OCI-LY7 (cell line): ENCODE measurements around the gene RELN.

Experiments used
- EZH2phosphoT487 ChIP-seq: fragments of 200-600 bp; sonication (generic); IDR thresholded peaks from 2 replicates; pipeline ENCODE4 v1.6.1; 2018; ENCODE audit warnings: low read depth, borderline replicate concordance, mild to moderate bottlenecking, mixed run types, antibody characterized with exemption, low read length, moderate library complexity, mixed read lengths
- TF ChIP-seq, protein P1 (sequence below): fragments of 200-600 bp; sonication (generic); conservative IDR thresholded peaks from 2 replicates; pipeline ENCODE4 v1.5.1; 2014; ENCODE audit warnings: mild to moderate bottlenecking, antibody characterized with exemption, low read length, moderate library complexity, mixed read lengths

DNA sequence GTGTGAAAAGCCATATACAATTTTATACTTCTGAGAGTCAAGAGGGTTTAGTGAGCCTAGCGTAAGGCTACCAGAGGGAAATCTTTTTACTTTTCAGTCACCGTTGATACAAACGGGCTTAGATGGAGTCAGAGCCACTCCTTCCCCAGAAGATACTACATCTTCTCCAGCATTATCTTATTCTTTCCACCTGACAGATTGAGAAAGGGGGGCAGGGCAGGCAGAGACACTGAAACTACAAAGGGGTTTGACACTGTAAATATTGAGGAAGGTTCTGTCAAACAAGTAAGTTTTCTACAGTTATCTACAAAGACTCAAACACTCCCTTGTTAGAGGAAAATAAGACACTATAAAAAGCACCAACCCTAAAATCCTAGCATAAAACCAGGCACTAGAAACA is 100.0 kb downstream of the RELN start:
- TF ChIP-seq, protein P1, sequence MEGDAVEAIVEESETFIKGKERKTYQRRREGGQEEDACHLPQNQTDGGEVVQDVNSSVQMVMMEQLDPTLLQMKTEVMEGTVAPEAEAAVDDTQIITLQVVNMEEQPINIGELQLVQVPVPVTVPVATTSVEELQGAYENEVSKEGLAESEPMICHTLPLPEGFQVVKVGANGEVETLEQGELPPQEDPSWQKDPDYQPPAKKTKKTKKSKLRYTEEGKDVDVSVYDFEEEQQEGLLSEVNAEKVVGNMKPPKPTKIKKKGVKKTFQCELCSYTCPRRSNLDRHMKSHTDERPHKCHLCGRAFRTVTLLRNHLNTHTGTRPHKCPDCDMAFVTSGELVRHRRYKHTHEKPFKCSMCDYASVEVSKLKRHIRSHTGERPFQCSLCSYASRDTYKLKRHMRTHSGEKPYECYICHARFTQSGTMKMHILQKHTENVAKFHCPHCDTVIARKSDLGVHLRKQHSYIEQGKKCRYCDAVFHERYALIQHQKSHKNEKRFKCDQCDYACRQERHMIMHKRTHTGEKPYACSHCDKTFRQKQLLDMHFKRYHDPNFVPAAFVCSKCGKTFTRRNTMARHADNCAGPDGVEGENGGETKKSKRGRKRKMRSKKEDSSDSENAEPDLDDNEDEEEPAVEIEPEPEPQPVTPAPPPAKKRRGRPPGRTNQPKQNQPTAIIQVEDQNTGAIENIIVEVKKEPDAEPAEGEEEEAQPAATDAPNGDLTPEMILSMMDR: no peak
- no peak for TF ChIP-seq EZH2phosphoT487
